Measurements from ENCODE around the gene CACNA1G. TPM values are rescaled to one million over a fixed set of nuclear protein-coding genes. Genes with fewer than 3 reads are reported as not detected.

The CACNA1G gene
- total RNA-seq, 1 donor from 2014 or later = not detected

DNA sequence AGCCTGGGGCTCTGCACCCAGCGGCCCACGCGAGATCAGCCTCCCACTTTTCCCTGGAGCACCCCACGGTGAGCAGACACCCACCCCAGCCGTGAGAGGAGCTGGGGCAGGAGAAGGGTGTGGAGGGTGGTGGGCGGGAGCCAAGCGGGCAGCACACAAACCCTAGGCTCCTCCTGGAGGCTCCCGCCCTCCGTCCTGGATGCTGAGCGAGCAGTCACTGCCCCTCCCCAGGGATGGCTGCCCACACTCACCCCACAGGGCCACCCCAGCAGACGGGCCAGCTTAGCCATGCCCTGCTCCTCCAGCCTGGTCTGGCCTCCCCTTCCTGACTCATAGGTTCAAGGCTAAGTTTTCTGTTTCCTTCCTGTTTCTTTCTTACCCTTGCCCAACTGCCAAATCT lies 58.4 kb downstream of the CACNA1G start:
- intact Hi-C loops (cut with DNase I) = no loop called here
- ATAC-seq = peak; percentile 64

GRCh38 chr17:50619489-50619888 lies 59.0 kb downstream of the CACNA1G start:
- no peaks in the 10 kb centered on the region for H3K27me3 ChIP-seq
- no peak overlapping the region for H3K27ac ChIP-seq
- intact Hi-C loops (cut with DNase I) = no loop called here
- DNase-seq (no peak), ATAC-seq (no peak)
- H3K4me1 ChIP-seq = peaks cover 5% of the 10 kb centered on the region
- no peaks in the 10 kb centered on the region for H3K9me3 ChIP-seq
- no peaks in the 10 kb centered on the region for H3K36me3 ChIP-seq
- no peak for TF ChIP-seq CTCF (IDR thresholded peaks at IDR 0.05)
- no peak overlapping the region for H3K4me3 ChIP-seq

More for the DNA sequence above, 58.4 kb downstream of the CACNA1G start:
- Histone ChIP-seq H3K9me3 (no peaks in the 10 kb centered on the region), H3K27ac (no peak overlapping the region), H3K4me1 (peaks cover 5% of the 10 kb centered on the region), H3K4me3 (no peak overlapping the region), H3K36me3 (no peaks in the 10 kb centered on the region), H3K27me3 (no peaks in the 10 kb centered on the region)
- no peak for TF ChIP-seq CTCF (IDR thresholded peaks at IDR 0.05)
- no peak for DNase-seq

DNA sequence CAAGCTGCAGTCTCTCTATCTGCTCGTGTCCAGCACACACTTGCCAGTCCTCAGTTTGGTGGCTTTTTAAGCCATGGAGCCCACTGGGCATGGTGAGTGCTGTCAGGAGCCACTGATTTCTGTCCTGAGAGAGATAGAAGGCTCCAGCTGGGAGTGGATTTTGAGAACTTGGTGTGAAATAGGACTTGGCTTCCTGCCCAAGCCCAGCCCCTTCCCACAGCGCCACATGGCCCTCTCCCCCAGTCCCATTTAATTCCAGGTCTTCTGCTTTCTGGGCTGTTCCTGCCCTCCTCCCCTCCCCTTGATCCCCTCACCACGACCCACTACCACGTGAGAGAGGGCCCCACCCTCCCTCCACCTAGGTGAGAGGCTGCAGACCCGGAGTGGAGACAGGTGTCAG lies 59.7 kb downstream of the CACNA1G start:
- ATAC-seq = no peak
- Histone ChIP-seq H3K27me3 (no peaks in the 10 kb centered on the region), H3K4me3 (no peak overlapping the region), H3K4me1 (peaks cover 5% of the 10 kb centered on the region), H3K27ac (no peak overlapping the region), H3K36me3 (no peaks in the 10 kb centered on the region), H3K9me3 (no peaks in the 10 kb centered on the region)
- no peak for TF ChIP-seq CTCF (IDR thresholded peaks at IDR 0.05)
- intact Hi-C loops (cut with DNase I) = loop anchor here (5.0 kb wide), 1 partner anchor 58 kb away; the partner anchor contains the start of gene CACNA1G
- no peak for DNase-seq

DNA sequence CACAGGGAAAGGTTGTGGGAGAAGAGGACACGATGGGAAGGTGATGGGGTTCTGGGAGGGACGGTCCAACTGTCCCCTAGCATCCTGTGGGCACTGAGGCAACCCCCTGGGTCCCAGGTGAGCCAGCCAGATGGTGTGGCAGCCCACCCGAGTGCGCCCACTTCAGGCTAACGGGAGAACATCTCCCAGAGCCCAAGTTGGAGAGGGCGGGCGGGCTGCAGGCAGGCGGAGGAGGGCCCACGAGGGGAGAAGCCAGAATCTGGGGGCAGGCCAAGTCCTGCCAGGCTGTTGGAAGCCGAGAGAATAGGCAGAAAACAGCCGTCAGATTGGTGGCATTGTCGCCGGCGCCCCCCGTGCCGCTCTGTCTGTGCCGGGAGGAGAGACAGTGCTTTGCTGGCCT lies 60.3 kb downstream of the CACNA1G start:
- no peak for DNase-seq
- H3K4me1 ChIP-seq = peaks cover 5% of the 10 kb centered on the region
- intact Hi-C loops (cut with DNase I) = loop anchor here (5.0 kb wide), 1 partner anchor 59 kb away; the partner anchor contains the start of gene CACNA1G

GRCh38 chr17:50621574-50622031 lies 61.1 kb downstream of the CACNA1G start:
- ATAC-seq (peak; percentile 23), DNase-seq (no peak)
- Histone ChIP-seq H3K27me3 (no peaks in the 10 kb centered on the region), H3K4me3 (no peak overlapping the region), H3K27ac (no peak overlapping the region), H3K9me3 (no peaks in the 10 kb centered on the region), H3K4me1 (peaks cover 5% of the 10 kb centered on the region), H3K36me3 (no peaks in the 10 kb centered on the region)
- intact Hi-C loops (cut with DNase I) = loop anchor here (5.0 kb wide), 1 partner anchor 59 kb away; the partner anchor contains the start of gene CACNA1G
- TF ChIP-seq CTCF (IDR thresholded peaks at IDR 0.05) = no peak

More for the DNA sequence above, 60.3 kb downstream of the CACNA1G start:
- H3K27me3 ChIP-seq = no peaks in the 10 kb centered on the region
- no peak overlapping the region for H3K4me3 ChIP-seq
- no peaks in the 10 kb centered on the region for H3K9me3 ChIP-seq
- TF ChIP-seq CTCF (IDR thresholded peaks at IDR 0.05) = no peak
- H3K27ac ChIP-seq = no peak overlapping the region
- no peak for ATAC-seq
- no peaks in the 10 kb centered on the region for H3K36me3 ChIP-seq

Data from upper lobe of right lung (tissue), 1 donor.